Measurements from ENCODE around the gene GALNS. TPM values are rescaled to one million over a fixed set of nuclear protein-coding genes. Genes with fewer than 3 reads are reported as not detected.
"Not testable (repeated sequence)": the region's sequence is repeated elsewhere in the genome, so short reads cannot be mapped to it uniquely, and the experiment has no call there.

The GALNS gene
- total RNA-seq, 1 donor from 2014 or later, result 24.7 TPM

DNA sequence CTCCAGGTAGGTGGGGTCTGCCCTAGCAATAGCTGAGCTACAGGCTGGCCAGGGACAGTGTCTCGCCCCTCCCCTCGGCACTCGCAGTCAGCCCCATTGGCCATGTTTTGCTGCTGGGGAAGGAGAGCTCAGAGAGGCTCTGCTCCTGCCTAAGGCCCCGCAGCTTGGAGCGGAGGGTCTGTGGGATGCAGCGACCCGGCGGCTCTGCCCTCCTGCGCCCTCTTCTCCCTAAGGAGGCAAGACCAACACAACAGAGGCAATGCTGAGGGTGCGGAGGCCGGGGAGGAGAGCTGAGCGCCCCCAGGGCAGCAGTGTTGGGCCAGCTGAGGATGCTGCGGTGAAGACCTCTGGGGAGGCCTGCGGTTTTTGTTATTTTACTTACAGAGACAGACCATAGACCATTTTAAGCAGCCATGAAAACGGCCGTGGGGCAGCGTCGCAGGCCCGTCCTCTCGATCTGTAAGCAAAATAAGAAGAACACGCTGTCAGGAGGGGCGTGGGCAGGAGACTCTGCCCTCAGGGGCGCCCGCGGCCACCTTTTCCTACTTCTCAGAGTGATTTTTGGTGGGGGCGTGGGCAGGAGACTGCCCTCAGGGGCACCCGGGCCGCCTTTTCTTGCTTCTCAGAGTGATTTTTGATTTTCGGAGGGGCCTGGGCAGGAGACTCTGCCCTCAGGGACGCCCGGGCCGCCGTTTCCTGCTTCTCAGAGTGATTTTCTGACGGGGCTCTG lies 41.1 kb upstream of the GALNS start:
- Mint-ChIP-seq H3K27me3 (ENCODE audit: unreplicated experiment) (peaks cover 3% of the 10 kb centered on the region), H3K4me1 (ENCODE audit: unreplicated experiment) (no peaks in the 10 kb centered on the region), H3K4me3 (ENCODE audit: unreplicated experiment) (no peak overlapping the region), H3K27ac (ENCODE audit: unreplicated experiment) (no peak overlapping the region), H3K9me3 (ENCODE audit: unreplicated experiment) (no peaks in the 10 kb centered on the region), H3K36me3 (ENCODE audit: low read depth, unreplicated experiment) (no peaks in the 10 kb centered on the region)
- TF ChIP-seq, protein P1, sequence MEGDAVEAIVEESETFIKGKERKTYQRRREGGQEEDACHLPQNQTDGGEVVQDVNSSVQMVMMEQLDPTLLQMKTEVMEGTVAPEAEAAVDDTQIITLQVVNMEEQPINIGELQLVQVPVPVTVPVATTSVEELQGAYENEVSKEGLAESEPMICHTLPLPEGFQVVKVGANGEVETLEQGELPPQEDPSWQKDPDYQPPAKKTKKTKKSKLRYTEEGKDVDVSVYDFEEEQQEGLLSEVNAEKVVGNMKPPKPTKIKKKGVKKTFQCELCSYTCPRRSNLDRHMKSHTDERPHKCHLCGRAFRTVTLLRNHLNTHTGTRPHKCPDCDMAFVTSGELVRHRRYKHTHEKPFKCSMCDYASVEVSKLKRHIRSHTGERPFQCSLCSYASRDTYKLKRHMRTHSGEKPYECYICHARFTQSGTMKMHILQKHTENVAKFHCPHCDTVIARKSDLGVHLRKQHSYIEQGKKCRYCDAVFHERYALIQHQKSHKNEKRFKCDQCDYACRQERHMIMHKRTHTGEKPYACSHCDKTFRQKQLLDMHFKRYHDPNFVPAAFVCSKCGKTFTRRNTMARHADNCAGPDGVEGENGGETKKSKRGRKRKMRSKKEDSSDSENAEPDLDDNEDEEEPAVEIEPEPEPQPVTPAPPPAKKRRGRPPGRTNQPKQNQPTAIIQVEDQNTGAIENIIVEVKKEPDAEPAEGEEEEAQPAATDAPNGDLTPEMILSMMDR (IDR thresholded peaks at IDR 0.05; ENCODE audit: unreplicated experiment), result no peak
- no peak for DNase-seq (ENCODE audit: low spot score)

- Mint-ChIP-seq H3K36me3 (ENCODE audit: low read depth, unreplicated experiment) (no peaks in the 10 kb centered on the region), H3K4me1 (ENCODE audit: unreplicated experiment) (no peaks in the 10 kb centered on the region), H3K27me3 (ENCODE audit: unreplicated experiment) (peaks cover 6% of the 10 kb centered on the region), H3K9me3 (ENCODE audit: unreplicated experiment) (no peaks in the 10 kb centered on the region), H3K4me3 (ENCODE audit: unreplicated experiment) (no peak overlapping the region), H3K27ac (ENCODE audit: unreplicated experiment) (no peak overlapping the region)
- DNase-seq (ENCODE audit: low spot score), result no peak
- TF ChIP-seq, protein P1 (IDR thresholded peaks at IDR 0.05; ENCODE audit: unreplicated experiment), result no peak
Observed at GRCh38 chr16:88896238-88897070, 39.7 kb upstream of the GALNS start.

GRCh38 chr16:88895335-88895734 lies 38.6 kb upstream of the GALNS start:
- no peaks in the 10 kb centered on the region for H3K36me3 Mint-ChIP-seq (ENCODE audit: low read depth, unreplicated experiment)
- H3K9me3 Mint-ChIP-seq (ENCODE audit: unreplicated experiment), result no peaks in the 10 kb centered on the region
- TF ChIP-seq, protein P1 (IDR thresholded peaks at IDR 0.05; ENCODE audit: unreplicated experiment), result no peak
- no peak for DNase-seq (ENCODE audit: low spot score)
- no peaks in the 10 kb centered on the region for H3K4me1 Mint-ChIP-seq (ENCODE audit: unreplicated experiment)
- peaks cover 11% of the 10 kb centered on the region for H3K27me3 Mint-ChIP-seq (ENCODE audit: unreplicated experiment)
- no peak overlapping the region for H3K27ac Mint-ChIP-seq (ENCODE audit: unreplicated experiment)
- no peak overlapping the region for H3K4me3 Mint-ChIP-seq (ENCODE audit: unreplicated experiment)

DNA sequence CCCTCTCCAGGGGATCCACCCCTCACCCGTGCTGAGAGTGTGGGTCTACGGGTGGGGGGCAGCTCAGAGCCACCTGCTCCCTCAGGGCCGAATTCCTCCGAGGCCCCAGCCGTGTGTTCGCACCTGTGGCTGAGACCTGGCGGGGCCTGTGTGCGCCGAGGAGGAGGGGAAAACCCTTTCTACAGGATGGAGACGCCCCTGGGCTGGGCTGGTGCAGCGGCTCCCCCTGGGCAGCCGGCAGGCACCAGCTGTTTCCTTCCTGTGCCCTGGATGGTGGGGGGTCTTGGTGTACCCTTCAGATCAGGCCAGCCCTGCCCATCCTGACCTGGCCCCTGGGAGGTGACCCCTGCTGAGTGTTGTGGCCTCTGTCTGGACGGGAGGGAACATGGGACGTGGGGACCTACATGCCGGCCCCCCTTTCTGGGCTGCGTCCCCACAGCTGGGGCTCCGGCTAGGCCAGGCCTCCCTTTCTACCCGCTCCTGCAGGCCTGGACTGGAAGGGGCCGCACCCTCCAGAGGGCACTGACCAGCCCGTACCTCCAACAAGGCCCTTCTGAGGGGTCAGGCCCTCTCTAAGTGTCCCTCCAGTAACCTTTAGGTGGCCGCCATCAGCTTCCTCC lies 38.0 kb upstream of the GALNS start:
- Mint-ChIP-seq H3K36me3 (ENCODE audit: low read depth, unreplicated experiment) (no peaks in the 10 kb centered on the region), H3K4me3 (ENCODE audit: unreplicated experiment) (no peak overlapping the region), H3K27ac (ENCODE audit: unreplicated experiment) (no peak overlapping the region), H3K27me3 (ENCODE audit: unreplicated experiment) (peaks cover 11% of the 10 kb centered on the region), H3K9me3 (ENCODE audit: unreplicated experiment) (no peaks in the 10 kb centered on the region), H3K4me1 (ENCODE audit: unreplicated experiment) (no peaks in the 10 kb centered on the region)
- TF ChIP-seq, protein P1 (IDR thresholded peaks at IDR 0.05; ENCODE audit: unreplicated experiment), result no peak
- no peak for DNase-seq (ENCODE audit: low spot score)

GRCh38 chr16:88894266-88894665 lies 37.5 kb upstream of the GALNS start:
- H3K27ac Mint-ChIP-seq (ENCODE audit: unreplicated experiment); DNase-seq (ENCODE audit: low spot score); H3K4me1 Mint-ChIP-seq (ENCODE audit: unreplicated experiment); H3K4me3 Mint-ChIP-seq (ENCODE audit: unreplicated experiment); H3K36me3 Mint-ChIP-seq (ENCODE audit: low read depth, unreplicated experiment); H3K9me3 Mint-ChIP-seq (ENCODE audit: unreplicated experiment): not testable (repeated sequence)
- H3K27me3 Mint-ChIP-seq (ENCODE audit: unreplicated experiment), result peaks cover 11% of the 10 kb centered on the region

Data from endothelial cell (in vitro differentiated cells).